GM12874 (cell line): Measurements from ENCODE around the gene TREH.

ENCODE experiments used
- TF ChIP-seq, protein P1 (sequence below): IDR thresholded peaks from 2 replicates; pipeline ENCODE4 v1.5.1; 2011; ENCODE audit warnings: low read depth, mild to moderate bottlenecking, control low read depth, low read length, moderate library complexity; ENCODE audit not compliant: insufficient read depth

Gene TREH

GRCh38 chr11:118655486-118656190 lies 23.8 kb downstream of the TREH start:
- TF ChIP-seq, protein P1, sequence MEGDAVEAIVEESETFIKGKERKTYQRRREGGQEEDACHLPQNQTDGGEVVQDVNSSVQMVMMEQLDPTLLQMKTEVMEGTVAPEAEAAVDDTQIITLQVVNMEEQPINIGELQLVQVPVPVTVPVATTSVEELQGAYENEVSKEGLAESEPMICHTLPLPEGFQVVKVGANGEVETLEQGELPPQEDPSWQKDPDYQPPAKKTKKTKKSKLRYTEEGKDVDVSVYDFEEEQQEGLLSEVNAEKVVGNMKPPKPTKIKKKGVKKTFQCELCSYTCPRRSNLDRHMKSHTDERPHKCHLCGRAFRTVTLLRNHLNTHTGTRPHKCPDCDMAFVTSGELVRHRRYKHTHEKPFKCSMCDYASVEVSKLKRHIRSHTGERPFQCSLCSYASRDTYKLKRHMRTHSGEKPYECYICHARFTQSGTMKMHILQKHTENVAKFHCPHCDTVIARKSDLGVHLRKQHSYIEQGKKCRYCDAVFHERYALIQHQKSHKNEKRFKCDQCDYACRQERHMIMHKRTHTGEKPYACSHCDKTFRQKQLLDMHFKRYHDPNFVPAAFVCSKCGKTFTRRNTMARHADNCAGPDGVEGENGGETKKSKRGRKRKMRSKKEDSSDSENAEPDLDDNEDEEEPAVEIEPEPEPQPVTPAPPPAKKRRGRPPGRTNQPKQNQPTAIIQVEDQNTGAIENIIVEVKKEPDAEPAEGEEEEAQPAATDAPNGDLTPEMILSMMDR: no peak

GRCh38 chr11:118653684-118654390 lies 25.6 kb downstream of the TREH start:
- TF ChIP-seq, protein P1: no peak

GRCh38 chr11:118652681-118653181 lies 26.7 kb downstream of the TREH start:
- TF ChIP-seq, protein P1: no peak

DNA sequence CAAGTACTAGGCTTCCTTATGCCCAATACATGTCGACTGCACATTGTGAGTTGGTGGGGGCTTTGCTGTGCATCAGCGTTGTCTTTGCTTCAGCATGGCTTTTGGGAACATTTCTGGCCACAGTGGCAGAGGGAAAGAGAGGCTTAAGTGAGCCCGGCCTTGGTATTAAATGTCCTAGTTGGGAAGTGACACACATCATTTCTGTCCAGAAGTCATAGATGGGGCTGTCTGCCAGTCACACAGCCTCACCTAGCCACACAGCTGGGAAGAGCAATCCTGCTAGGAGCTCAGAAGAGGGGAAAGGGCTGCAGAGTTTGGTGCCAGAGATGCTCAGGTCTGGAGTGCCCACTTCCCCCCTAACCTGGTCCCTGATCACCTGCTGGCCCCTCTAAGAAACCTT lies 27.6 kb downstream of the TREH start:
- TF ChIP-seq, protein P1: no peak

DNA sequence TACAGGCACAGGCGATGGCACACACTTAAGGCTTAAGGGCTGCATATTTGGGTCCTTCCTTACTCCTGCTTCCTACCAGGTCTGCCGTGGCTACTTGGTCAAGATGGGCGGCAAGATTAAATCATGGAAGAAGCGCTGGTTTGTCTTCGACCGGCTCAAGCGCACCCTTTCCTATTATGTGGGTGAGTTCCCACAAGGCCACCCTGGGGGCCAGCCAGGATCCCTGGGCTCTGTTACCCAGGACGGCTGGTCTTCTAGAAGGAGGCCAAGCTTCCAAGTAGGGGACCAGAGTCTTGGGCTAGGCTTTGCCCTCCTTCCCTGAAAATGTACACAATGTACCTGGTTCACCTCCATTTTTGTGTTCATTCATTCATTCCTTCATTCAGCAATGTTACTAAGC lies 29.1 kb downstream of the TREH start:
- TF ChIP-seq, protein P1: no peak

- TF ChIP-seq, protein P1: no peak
These were observed 29.5 kb downstream of the TREH start for GRCh38 chr11:118649941-118650340.

- TF ChIP-seq, protein P1: no peak
These were observed 31.2 kb downstream of the TREH start for GRCh38 chr11:118648291-118648690.
